AG04449 (cell line): ENCODE data around the gene NELL1.

Experiments used
- CTCF ChIA-PET: fragments of 350-600 bp; formaldehyde crosslinking; extraction: SDS; loops from one replicate; lab custom pipeline; 2021; ENCODE audit warnings: antibody characterized with exemption; lab: Yijun Ruan, JAX
- POLR2A ChIA-PET: fragments of 400-600, 350-600 bp; formaldehyde crosslinking; extraction: SDS; loops from one replicate; lab custom pipeline; 2020; ENCODE audit warnings: antibody characterized with exemption, inconsistent platforms; lab: Yijun Ruan, JAX
- DNase-seq: peaks from one replicate; pipeline ENCODE4 v3.0.0-alpha.2; 2010; ENCODE audit warnings: low read depth, low spot score
- H3K4me3 ChIP-seq: 2 replicates; pipeline ENCODE4 v1.5.1; 2011; ENCODE audit warnings: low read depth, mild to moderate bottlenecking, control low read depth, low read length
- CTCF ChIP-seq: IDR thresholded peaks from one replicate; pipeline ENCODE4 v1.5.1; 2011; ENCODE audit warnings: mild to moderate bottlenecking, moderate library complexity, low read length, control low read depth, inconsistent platforms; ENCODE audit not compliant: insufficient read depth; ENCODE audit errors: missing control alignments

Gene NELL1

DNA sequence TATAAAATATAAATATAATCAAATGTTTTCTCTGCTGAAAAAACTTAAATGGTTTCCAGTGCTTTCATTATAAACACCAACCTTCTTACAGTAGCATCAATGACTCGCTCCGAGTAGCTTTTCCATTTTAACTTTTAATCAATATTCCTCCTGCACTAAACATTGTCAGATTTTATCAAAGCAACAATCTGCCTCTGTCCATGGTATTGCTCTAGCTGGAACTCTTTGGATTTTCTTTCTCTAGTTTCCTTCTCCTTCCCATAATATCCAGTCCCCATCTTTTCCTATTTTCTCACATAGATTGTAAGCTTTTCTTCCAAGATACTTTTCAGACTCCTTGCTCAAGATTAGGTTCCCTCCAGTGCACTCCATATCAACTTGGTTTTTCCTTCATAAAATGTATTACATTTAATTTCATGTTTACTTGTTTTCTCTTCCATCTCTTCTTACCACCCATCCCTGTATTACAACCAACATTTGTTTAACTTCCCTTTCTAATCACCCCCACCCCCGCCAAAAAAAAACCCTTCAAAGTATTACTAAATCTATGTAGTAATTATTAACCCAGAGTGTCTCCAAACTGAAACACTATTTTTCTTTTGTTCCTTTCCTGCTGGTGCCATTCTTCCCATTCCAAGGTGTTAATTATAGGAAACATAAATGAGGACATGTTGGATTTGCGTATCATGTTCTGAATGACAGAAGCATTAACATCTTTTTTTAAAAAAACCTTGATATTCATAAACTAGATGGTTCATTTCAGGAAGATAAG, 716.5 kb downstream of the NELL1 start:
- ChIA-PET CTCF (no interaction called here), POLR2A (no interaction called here)
- no peak for DNase-seq
- no peak overlapping the region for H3K4me3 ChIP-seq
- no peak for TF ChIP-seq CTCF

DNA sequence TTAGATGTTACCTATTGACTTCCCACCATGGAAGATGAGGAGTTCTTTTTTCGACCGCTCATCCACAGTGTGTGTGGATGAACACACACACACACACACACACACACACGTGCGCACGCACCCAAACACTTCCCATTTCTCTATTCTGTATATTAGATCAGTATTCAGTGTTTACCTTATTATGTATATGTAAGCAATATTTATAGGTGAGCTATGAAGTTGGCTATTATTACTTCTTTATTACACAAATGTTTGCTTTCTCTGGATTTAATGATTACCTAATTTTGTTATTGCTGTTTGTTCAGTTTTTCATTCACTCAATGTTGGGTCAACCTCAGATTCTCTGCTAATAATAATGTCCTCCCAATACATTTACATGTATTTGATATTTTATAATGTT, 721.0 kb downstream of the NELL1 start:
- CTCF ChIA-PET: no interaction called here
- POLR2A ChIA-PET: no interaction called here

DNA sequence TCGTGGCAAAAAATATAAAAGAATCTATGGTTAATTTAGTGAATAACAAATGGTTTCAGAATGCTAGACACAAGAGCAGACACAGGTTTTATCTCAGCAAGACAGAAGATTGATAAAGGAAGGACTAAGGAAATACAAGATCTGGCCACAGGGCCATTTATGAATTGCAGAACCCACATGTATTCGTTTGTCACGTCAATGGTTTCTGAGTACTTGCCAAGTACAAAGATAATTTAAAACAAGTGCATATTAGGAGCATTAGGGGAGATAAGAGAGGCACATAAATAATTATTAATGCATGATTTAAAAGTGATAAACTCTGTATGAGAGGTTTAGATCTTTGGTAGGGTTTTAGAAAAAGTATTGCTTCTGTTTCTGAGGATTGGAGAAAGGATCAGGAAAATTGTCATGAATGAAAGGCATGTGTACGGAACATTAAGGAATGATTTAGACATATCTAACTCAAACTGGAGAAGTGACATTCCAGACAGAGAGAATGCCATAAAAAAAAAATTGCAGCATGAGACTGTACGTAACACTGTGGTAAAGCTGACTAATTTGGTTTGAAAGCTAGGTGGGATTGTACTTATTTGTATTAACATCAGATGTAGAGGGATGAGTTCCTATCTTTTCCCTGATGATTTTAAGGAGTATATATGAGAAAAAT, 727.1 kb downstream of the NELL1 start:
- CTCF ChIA-PET: no interaction called here

More for the DNA sequence above, 721.0 kb downstream of the NELL1 start:
- TF ChIP-seq CTCF: no peak
- DNase-seq: no peak
- no peak overlapping the region for H3K4me3 ChIP-seq

DNA sequence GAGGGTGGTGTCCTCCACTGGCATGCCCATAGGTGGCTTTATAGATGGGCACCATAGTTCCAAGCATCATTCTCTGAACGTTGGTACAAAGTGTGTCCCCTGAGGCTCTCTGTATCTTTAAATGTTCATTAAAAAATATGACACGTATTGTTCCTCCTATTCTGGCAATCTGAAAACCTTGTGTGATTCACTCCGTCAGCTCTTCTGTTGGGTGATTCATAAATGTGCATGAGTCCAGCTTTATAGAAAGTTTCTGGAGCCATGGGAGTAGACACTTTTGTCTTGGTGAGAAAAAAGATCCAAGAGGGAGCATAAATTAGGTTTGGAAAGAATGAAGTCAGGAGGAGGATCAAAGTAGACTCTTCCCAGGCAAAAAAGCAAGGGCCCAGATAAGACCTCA, 728.8 kb downstream of the NELL1 start:
- CTCF ChIA-PET: no interaction called here
- DNase-seq: no peak

More for the DNA sequence above, 727.1 kb downstream of the NELL1 start:
- no peak overlapping the region for H3K4me3 ChIP-seq
- POLR2A ChIA-PET: no interaction called here
- no peak for DNase-seq
- TF ChIP-seq CTCF: no peak

DNA sequence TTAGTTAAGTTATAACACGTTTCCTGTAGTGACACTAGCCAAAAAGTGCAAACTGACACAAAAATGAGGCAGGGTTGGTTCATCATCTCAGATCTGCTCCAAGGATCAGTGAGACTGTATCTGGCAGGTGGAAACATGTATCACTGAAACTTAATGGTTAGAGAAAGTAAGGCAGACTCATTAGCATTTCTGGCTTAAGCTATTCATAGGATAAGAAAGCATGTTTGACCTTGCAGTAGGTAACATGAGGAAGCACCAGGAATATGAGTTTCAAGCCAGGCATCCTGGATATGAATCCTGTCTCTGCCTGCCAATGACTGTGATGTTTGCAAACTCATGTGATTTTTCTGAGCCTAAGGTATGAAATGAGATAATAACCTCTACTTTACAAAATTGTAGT, 732.1 kb downstream of the NELL1 start:
- POLR2A ChIA-PET: no interaction called here
- no peak overlapping the region for H3K4me3 ChIP-seq
- CTCF ChIA-PET: no interaction called here
- DNase-seq: no peak
- no peak for TF ChIP-seq CTCF

More for the DNA sequence above, 728.8 kb downstream of the NELL1 start:
- no peak overlapping the region for H3K4me3 ChIP-seq
- POLR2A ChIA-PET: no interaction called here
- no peak for TF ChIP-seq CTCF

- ChIA-PET POLR2A (no interaction called here), CTCF (no interaction called here)
- no peak overlapping the region for H3K4me3 ChIP-seq
- no peak for TF ChIP-seq CTCF
- no peak for DNase-seq
These were observed 732.9 kb downstream of the NELL1 start for GRCh38 chr11:21402274-21402673.
